HG02571 (cell line): ENCODE data around the gene FMN2.
A peak's percentile ranks its signal among the peaks of the same experiment; 100 is the strongest.
"Not testable (repeated sequence)": the region's sequence is repeated elsewhere in the genome, so short reads cannot be mapped to it uniquely, and the experiment has no call there.

Source experiments
- ATAC-seq: cut with Tn5 transposase; IDR thresholded peaks from one replicate; pipeline ENCODE4 v1.9.1; 2021; ENCODE audit warnings: mild to moderate bottlenecking, moderate library complexity; ENCODE audit not compliant: unreplicated experiment

FMN2 gene

DNA sequence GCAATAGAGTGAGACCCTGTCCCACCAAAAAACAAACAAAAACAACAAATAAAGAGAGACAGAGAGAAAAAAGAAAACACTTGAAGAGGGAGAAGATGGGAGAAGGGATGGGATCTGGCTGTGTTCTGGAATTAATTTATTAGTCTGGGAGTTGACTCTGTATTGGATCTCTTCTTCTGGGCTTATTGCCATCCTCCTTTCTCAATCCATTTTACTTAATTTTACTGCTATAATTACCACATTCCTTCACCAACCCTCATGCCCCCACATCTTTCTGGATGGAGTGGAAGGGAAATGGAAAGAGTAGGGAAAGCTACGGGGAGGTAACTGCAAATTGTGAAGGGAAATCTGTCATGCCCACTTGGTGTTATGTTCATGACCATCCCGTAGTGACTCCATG is 42.9 kb downstream of the FMN2 start:
- ATAC-seq, result no peak

DNA sequence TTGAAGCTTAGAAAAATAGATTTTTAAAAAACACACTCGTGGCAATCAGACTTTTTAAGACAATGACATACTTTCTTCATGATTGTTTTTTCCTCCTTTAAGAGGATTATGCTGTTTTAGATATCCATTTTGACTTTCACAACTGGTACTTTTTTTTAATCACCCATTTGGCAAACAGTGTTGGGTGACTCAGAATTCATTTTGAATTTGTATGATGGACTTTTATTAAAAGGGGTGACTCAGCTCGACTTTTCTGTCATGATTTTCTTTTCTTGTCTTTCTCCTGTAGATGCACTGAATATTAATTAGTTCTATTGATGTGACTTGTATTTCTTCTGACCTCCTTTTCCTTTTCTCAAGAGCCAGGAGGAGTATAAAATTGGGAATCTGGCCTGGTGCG is 44.7 kb downstream of the FMN2 start:
- no peak for ATAC-seq

DNA sequence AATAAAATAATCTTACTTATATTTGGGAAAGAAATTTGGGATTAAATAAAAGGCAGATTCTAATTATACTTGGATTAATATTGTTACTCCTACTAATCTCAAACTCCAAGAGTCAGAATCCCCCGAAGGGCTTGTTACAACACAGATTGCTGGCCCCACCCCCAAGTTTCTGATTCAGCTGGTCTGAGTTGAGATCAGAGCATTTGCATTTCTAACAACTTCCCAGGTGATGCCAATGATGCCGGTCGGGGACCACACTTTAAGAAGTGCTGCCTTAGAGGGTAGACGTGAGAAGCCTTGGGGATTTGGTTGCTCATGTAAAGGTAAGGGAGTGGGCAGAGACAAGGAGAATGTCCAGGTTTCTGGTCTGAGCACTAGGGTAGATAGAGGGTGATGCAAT is 47.2 kb downstream of the FMN2 start:
- ATAC-seq, result no peak

DNA sequence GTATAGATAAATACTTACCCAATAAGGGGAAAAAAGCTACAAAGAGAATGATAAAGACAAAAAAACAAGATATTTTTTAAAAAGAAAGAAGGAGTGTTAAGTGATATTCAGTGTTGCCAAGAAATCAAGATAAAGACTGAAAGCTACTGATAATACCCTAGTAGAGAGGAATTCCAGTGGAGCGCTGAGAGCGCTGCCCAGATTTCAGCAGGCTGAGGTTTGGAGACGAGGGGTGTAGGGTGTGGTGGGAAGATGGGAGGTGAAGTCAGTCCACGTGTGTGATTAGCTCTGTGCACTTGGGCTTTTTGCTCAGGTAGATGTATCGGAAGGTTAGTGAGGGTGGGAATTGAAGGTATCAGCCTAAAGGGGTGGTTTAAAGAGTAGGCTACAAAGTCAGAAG is 47.8 kb downstream of the FMN2 start:
- ATAC-seq, result no peak

DNA sequence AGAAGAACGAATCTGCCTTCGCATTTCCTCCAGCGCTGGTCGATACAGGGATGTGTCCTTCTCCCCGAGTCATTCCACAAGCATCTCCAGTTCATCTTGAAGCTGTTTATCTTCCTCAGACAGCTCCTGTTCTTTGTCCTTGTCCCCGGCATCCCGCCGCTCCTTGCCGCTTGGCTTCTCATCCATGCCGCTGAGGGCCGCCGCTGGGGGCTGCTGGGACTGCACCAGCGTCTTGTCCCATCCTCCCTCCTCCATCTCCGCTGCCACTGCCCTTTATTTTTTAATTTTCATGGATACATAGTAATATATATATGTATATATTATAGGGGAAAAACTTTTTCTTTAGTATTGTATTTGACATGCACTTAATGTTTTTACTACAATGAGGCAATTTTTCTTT is 53.4 kb downstream of the FMN2 start:
- ATAC-seq, result no peak

DNA sequence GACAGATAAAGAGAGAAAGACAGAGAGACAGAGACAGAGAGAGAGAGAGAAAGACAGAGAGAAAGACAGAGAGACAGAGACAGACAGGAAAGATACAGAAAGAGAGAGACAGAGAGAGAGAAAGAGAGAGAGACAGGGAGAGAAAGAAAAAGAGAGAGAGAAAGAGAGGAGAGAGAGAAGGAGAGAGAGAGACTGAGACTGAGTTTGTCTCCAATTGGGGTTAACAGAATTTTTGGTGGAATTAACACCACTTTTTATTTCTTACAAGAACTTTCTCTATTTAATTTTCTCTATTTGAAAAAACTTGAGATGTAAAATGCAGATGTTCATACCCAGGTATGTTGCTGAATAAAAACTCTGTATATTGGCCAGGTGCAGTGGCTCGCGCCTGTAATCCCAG is 56.6 kb downstream of the FMN2 start:
- no peak for ATAC-seq

DNA sequence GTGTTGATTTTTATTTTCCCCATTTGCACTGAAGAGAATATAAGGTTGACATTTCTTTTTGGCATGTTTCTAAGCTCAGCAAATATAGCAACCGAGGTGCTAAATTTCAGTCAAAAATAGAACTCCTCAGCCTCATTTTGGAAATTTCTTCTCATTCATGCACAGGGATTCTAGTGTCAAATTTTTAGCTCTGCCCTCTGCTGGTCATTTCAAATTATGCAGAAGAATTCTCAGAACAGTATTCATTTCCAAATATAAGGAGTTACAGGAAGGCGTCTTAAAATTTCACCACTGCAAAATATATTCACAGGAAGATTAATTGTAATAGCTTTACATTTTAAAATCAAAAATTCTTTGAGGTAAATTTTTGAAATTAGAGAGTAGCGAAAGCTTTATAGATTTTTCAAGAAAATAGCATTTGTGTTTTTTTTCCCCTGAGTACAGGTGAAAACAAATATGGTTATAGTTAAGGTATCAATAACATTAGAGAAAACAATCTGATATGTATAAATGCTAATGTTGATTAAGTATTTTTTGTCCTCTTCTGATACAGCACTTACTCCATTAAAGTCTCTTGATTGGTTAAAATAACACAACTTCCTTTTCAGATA is 57.9 kb downstream of the FMN2 start:
- peak; percentile 63 for ATAC-seq

DNA sequence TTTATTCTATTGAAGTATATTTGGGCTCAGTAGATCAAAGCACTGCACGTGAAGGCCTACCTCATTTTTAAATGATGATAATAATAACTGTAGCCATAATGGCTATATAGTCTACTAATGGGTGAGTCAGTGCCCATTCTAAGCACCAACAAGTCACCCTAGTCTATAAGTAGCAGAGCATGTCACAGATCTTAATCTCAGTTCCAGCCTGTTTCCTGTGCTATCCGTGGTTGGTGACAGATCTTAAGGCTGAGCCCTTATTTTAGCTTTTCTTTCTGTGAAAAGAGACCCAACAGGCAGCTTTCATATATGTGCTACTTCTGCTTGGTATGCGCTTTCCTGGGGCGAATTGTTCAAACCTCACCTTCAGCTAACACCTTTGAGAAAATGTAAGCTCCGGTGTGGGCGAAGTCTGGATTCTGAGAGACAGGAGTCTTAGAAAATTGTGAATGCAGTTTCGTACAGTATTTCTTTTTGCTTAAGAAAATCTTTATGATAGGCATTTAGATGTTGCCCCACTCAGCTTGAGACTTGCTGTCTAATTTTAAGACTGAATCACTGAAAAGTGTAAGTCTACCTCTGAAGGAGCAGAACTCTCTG is 59.6 kb downstream of the FMN2 start:
- no peak for ATAC-seq

DNA sequence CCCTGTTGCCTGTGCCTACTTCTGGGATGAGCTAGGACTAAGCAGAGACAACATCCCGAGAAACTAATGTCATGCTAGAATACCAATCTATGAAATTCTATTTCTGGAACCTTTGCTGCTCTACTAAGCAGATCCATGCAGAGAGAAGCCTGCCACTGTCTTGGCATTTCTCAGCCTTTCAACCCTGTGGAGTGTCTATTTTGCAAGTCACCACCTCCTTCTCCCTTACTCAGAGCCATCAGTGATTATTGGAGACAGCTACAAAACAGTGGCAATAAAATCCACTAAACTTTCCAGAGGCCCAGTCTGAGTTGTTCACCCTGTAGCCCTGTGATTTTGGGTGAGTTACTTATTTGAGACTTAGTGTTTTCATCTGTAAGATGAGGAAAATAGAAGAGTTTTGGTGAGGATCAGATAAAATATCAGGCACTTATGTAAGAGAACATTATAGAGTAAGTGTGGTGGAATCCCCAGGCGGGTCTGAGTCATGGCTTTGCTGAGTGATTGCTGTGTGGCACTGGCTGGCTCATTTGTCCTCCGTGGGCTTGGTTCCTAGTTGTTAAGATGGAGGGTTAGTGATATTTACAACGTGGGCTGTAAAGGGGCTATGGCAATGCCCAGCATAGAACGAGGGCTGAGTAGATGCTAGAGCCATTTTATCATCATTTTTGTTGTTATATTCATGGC is 61.1 kb downstream of the FMN2 start:
- no peak for ATAC-seq

DNA sequence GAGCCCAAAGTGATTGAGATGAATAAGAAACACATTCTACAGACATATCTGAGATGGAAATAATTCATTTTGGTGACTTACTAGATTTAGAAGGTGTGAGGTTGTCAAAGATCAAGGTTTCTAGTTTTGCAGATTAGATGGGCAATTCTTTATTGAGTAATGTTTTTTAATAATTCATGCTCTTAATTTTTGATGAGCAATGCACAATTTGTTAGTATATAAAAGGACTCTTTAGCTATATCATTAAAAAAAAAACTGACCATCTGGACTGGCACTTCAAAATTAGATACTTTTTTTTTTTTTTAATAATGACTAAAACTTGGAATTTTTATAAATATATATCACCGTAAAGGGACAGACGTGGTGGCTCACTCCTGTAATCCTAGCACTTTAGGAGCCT is 63.9 kb downstream of the FMN2 start:
- ATAC-seq, result no peak

DNA sequence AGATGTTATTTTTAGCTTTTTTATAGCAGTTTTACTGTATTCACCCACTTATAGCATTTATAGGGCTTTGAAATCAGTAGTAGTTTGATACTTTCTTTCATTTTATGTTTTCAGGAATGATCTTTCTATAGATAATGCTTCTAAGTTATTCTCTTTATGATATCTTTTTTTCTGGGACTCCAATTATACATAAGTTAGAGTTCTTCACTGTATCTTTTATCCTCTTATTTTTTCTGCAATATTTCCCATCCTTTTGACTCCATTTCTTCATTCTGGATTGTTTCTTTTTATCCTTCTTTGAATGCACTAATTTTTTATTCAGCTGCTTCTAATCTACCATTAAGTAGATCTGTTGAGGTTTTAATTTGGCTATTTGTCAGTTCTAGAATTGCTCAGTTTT is 73.1 kb downstream of the FMN2 start:
- ATAC-seq, result no peak

DNA sequence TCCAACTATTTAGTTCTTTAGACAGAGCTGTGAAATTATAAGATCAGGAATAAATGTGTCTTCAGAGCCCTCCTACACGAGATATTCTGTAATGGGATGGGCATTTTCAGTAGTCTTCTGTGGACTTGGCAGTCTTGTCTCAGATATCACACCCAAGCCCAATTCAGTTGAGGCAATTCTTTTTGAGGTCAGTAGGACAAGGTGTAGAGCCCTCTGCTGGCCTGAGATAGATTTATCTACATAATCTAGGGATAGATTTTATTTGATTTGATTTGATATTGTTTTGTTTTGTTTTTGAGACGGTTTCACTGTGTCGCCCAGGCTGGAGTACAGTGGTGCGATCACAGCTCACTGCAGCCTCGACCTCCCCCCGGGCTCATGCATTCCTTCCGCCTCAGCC is 77.5 kb downstream of the FMN2 start:
- ATAC-seq, result no peak

DNA sequence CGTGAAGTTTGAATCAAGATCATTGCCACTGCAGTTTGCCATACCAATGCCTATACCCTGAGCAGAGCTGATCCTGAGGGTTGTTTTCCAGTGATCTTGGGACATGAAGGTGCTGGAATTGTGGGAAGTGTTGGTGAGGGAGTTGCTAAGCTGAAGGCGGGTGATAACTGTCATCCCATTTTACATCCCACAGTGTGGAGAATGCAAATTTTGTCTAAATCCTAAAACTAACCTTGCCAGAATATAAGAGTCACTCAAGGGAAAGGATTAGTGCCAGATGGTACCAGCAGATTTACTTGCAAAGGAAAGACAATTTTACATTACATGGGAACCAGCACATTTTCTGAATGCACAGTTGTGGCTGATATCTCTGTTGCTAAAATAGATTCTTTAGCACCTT is 78.6 kb downstream of the FMN2 start:
- ATAC-seq, result no peak

DNA sequence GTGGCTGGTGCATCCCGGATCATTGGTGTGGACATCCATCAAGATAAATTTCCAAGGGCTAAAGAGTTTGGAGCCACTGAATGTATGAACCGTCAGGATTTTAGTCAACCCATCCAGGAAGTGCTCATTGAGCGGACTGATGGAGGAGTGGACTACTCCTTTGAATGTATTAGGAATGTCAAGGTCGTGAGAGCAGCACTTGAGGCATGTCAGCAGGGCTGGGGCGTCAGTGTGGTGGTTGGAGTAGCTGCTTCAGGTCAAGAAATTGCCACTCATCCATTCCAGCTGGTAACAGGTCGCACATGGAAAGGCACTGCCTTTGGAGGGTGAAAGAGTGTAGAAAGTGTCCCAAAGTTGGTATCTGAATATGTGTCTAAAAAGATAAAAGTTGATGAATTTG is 79.1 kb downstream of the FMN2 start:
- no peak for ATAC-seq

DNA sequence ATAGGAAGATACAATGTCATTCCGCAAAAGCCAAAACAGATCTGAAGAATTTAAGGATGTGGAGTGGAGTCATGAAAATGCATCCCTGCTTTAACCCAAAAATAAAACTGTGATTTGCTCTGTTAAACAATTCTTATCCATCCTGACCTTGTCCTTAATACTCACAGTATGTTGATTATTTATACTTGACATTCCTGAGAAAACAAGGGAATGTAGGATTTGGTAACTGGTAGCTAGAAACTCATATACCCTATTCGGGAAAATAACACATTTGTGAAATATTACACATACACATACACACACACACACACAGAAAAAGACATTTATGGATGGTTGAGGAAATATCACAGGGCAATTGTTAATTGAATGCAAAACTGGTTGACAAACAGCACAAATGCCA is 80.2 kb downstream of the FMN2 start:
- no peak for ATAC-seq

DNA sequence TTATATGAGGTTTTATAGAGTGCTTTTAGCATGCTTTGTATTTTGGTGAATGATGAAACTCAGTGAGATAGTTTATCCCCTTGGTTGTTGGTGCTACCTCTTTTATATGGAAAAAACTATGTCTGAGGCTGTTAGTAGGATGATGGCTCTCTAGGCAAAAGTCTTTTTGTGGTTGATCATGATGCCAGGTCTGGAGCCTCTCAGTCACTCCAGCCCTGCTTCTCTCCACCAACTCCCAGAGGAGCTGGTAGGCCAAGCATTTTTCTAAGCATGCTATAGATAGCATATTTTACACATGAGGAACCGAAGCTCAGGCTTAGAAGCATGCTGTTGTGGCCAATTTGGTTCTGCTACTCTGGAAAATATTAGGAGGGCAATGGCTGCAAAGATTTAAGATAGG is 82.2 kb downstream of the FMN2 start:
- ATAC-seq, result no peak

DNA sequence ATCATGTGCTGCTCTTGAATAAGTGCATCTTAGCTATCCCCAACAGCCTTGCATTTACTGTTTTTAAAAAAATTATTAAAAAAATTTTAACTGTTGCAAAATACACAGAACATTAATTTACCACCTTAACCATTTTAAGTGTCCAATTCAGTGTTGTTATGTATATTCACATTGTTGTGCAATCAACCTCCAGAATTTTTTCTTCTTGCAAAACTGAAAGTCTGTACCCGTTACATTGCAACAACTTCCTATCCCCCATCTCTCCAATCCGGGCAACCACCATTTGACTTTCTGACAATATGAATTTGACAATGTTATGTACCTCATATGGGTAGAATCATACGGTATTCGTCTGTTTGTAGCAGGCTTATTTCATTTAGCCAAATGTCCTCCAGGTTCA is 83.1 kb downstream of the FMN2 start:
- ATAC-seq, result no peak

DNA sequence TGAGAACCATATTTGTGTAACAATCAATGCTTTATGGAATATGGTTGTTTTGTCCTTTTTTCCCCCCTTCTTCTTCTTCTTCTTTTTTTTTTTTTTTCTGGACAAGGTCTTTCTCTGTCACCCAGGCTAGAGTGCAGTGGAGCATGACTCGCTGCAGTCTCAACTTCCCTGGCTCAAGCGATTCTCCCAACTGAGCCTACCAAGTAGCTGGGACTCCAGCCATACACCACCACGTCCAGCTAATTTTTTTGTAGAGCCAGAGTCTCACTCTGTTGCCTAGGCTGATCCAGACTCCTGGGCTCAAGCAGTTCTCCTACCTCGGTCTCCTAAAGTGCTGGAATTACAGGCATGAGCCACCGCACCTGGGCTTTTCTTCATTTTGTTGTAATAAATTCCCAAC is 86.7 kb downstream of the FMN2 start:
- no peak for ATAC-seq

DNA sequence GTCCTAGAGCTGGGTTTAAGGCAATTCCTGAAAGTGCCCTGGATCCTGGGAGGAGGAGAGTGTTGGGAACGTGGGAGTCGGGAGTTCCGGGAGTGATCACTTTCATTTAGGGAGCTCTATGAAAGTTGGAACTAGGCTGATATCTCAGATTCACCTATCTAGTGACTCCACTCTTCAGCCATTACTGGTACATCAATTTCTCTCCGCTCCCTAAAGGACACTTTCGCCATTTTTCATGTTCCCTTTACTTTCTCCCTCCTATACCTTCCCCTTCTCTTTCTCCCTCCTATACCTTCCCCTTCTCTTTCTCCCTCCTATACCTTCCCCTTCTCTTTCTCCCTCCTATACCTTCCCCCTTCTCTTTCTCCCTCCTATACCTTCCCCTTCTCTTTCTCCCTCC is 93.0 kb downstream of the FMN2 start:
- ATAC-seq, result not testable (repeated sequence)

DNA sequence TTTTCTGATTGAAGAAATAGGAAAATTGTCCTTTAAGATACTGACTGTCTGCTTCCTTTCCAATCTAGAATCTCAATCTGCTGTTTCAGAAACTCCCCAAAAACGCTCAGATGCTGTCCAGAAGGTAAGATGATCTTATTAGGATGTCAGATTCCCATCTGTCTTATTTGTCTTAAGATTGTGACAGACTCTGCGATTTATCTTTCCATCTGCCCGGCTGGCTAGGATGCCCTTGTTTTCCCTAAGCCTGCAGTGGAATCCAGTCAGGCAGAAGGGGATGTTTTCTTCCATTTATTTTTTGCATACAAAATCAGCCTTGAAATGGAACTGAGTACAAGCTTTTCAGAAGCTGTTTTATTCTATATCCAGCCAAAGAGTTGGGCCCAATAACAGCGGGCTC is 96.5 kb downstream of the FMN2 start:
- ATAC-seq, result no peak

DNA sequence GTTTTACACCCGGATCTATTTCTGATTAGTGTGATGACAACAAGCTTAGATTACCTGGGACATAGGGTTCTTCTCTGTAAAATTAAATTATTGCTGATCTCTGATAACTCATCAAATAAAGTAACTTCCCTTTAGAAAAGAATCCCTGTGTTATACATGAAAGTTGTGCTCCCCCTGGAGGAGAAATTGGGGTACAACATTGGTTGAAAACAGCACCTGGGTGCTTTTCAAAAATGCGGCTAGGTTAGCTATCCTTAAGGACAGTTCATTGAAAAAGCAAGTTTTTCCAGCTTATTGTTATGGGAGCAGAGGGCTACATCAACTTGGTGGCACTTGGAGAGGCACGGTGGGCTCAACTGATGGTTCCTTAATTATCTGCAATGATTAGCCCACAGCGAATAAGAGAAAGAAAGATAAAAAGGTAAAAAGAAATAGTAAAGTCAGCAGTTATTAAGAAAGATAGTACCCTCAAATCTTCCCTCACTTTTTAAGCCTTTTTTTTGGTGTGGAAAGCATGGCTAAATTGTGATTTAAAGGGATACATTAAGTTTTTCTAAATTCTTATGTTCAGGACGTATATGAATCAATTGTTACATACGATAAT is 97.8 kb downstream of the FMN2 start:
- no peak for ATAC-seq

DNA sequence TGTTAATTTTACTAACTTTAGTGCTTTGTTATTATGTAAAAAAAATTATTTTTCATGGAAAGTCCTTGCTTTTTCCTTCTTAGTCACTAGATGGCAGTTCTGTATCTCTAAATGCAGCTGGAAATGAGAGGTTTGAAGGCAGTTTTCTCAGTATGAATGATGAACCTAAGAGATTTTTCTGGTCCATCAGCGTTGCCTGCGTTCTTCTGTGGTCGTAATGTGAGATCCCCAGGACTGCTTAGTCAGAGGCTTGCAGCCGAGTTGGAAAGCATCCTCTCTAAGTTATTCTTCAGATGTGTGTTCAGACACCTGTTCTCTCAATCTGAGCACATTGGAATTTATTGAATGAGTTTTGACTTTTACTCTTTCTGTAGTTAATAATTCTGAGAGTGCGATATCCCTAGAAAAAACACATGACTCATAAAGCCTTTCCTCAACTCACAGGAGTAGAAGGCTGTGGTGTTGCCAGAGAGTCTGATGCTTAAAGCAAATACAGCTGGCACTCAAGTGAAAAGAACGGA is 99.3 kb downstream of the FMN2 start:
- ATAC-seq, result no peak
